Stomach (tissue), 4 donors: ENCODE measurements around the gene KSR2.

Source experiments
- POLR2A ChIP-seq, 4 donors: fragments of 450-650 bp; IDR thresholded peaks; one replicate each; pipeline ENCODE4 v1.6.1; 2016; ENCODE audit warnings: antibody characterized with exemption in 4 of 4, control low read depth in 2 of 4, mild to moderate bottlenecking in 1 of 4, moderate library complexity in 1 of 4
- TF ChIP-seq, protein P1 (sequence below), 7 experiments: fragments of 450-650 bp in 4 of 7; fragments of 200-600 bp in 3 of 7; sonication (generic) in 3 of 7; IDR thresholded peaks; one replicate each; pipeline ENCODE4 v1.5.1; 2016 to 2019; ENCODE audit warnings: antibody characterized with exemption in 7 of 7, control low read depth in 2 of 7, mild to moderate bottlenecking in 1 of 7

DNA sequence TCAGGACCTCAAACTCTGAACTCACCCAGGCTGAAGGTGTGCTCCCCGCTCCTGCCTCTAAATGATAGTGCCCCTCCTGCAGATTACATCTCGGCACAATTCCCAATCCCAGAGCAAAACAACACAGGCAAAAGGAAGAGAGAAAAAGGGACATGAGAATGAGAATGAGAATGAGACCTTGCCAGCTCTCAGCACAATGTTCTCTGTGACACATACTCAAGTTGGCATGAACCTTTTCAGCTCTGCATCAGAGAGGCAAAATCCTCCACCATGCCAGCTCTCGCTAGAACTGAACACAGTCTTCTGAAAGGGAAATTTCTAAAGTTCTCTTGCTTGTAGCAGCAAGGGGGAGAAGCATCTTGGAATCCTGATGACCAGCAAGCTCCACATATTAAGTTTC, 84.6 kb downstream of the KSR2 start:
- TF ChIP-seq, protein P1, sequence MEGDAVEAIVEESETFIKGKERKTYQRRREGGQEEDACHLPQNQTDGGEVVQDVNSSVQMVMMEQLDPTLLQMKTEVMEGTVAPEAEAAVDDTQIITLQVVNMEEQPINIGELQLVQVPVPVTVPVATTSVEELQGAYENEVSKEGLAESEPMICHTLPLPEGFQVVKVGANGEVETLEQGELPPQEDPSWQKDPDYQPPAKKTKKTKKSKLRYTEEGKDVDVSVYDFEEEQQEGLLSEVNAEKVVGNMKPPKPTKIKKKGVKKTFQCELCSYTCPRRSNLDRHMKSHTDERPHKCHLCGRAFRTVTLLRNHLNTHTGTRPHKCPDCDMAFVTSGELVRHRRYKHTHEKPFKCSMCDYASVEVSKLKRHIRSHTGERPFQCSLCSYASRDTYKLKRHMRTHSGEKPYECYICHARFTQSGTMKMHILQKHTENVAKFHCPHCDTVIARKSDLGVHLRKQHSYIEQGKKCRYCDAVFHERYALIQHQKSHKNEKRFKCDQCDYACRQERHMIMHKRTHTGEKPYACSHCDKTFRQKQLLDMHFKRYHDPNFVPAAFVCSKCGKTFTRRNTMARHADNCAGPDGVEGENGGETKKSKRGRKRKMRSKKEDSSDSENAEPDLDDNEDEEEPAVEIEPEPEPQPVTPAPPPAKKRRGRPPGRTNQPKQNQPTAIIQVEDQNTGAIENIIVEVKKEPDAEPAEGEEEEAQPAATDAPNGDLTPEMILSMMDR (IDR thresholded peaks at IDR 0.05), result no peak
- TF ChIP-seq POLR2A (IDR thresholded peaks at IDR 0.05), result no peak
